ENCODE data around the gene SOX10.

SOX10 gene

GRCh38 chr22:37929390-37929789 lies 55.0 kb downstream of the SOX10 start:
- no peak for DNase-seq

GRCh38 chr22:37927637-37927936 lies 56.8 kb downstream of the SOX10 start:
- no peak for DNase-seq

- no peak for DNase-seq
These were observed 57.4 kb downstream of the SOX10 start for GRCh38 chr22:37926771-37927636.

- DNase-seq, result no peak
These were observed 58.0 kb downstream of the SOX10 start for GRCh38 chr22:37926358-37926757.

GRCh38 chr22:37925767-37926166 lies 58.6 kb downstream of the SOX10 start:
- no peak for DNase-seq

- DNase-seq, result no peak
These were observed 59.0 kb downstream of the SOX10 start for GRCh38 chr22:37925330-37925729.

GRCh38 chr22:37924386-37925065 lies 59.8 kb downstream of the SOX10 start:
- DNase-seq, result no peak

- DNase-seq, result no peak
These were observed 60.4 kb downstream of the SOX10 start for GRCh38 chr22:37923927-37924326.
